H1 (cell line): ENCODE measurements around the gene MAPRE2. TPM values are rescaled to one million over a fixed set of nuclear protein-coding genes. Genes with fewer than 3 reads are reported as not detected.

Experiments used
- ASH2L ChIP-seq: fragments of 200-600, 300-600 bp; sonication (generic); IDR thresholded peaks from one replicate; pipeline ENCODE4 v1.7.1; 2017; ENCODE audit warnings: low read length
- CHD7 ChIP-seq: fragments of 300-600 bp; sonication (generic); IDR thresholded peaks from 2 replicates; pipeline ENCODE4 v1.7.1; 2012; ENCODE audit warnings: low read length, moderate library complexity, mild to moderate bottlenecking, inconsistent platforms; ENCODE audit not compliant: insufficient replicate concordance
- CTCF ChIP-seq, 3 experiments: IDR thresholded peaks; 1 replicate in 2 of 3; 2 replicates in 1 of 3; pipeline versions ENCODE4 v1.5.1 to v1.6.1; 2011; ENCODE audit warnings: low read length in 3 of 3, mild to moderate bottlenecking in 3 of 3, inconsistent platforms in 2 of 3, low read depth in 1 of 3, moderate library complexity in 1 of 3; ENCODE audit not compliant: insufficient read depth in 1 of 3; ENCODE audit errors: control extremely low read depth in 1 of 3
- KDM5A ChIP-seq: fragments of 200-600 bp; IDR thresholded peaks from 2 replicates; pipeline ENCODE4 v1.7.1; 2012; ENCODE audit warnings: mild to moderate bottlenecking, low read length, inconsistent platforms, mixed read lengths
- NANOG ChIP-seq: IDR thresholded peaks from 2 replicates; pipeline ENCODE4 v1.6.1; 2011; ENCODE audit warnings: low read length, low read depth, mild to moderate bottlenecking, inconsistent platforms; ENCODE audit not compliant: insufficient read depth, poor library complexity, severe bottlenecking
- RFX5 ChIP-seq: IDR thresholded peaks from 2 replicates; pipeline ENCODE4 v1.6.1; 2011; ENCODE audit warnings: low read depth, low read length, improper control_type of control experiment, borderline replicate concordance
- SUZ12 ChIP-seq: fragments of 200-600 bp; sonication (generic); IDR thresholded peaks from 2 replicates; pipeline ENCODE4 v1.6.1; 2012; ENCODE audit warnings: mild to moderate bottlenecking, inconsistent platforms, low read length, moderate library complexity, mixed read lengths
- YY1 ChIP-seq: IDR thresholded peaks from 2 replicates; pipeline ENCODE4 v1.6.1; 2011; ENCODE audit warnings: low read depth, mild to moderate bottlenecking, low read length
- polyA plus RNA-seq, 7 experiments: library from polyadenylated mRNA; depleted of rRNA in 3 of 7; stranded (reverse) in 5 of 7; unstranded in 2 of 7; fragments of >200 nt in 5 of 7; fragments of 200-250 nt in 2 of 7; gene quantifications; 1 replicate in 5 of 7; 2 replicates in 1 of 7; 4 replicates in 1 of 7; pipeline versions ENCODE4 v1.2.1 to v1.2.3, GENCODE V29; 2011 to 2013; ENCODE audit warnings: missing spikeins in 2 of 7, mixed read lengths in 2 of 7
- total RNA-seq: library from RNA; stranded (reverse); fragmentation: NEBNext Ultra II Directional; extraction: Animal tissue kit (Norgen Biotek cat#: 25700); gene quantifications from 2 replicates; pipeline ENCODE4 v1.2.1, GENCODE V29; 2021

The MAPRE2 gene
- total and polyA plus RNA-seq, 2 of the 8 experiments (the other 6 are each of a cell fraction or from before 2014, with no cell fraction given): 32.6 to 33.1 TPM

GRCh38 chr18:35172451-35173035 lies 131.3 kb downstream of the MAPRE2 start (continued):
- TF ChIP-seq CHD7 (no peak), KDM5A (no peak), ASH2L (no peak), RFX5 (no peak), NANOG (no peak), CTCF (IDR thresholded peaks at IDR 0.05; ENCODE audit: control extremely low read depth in 1 of 3, insufficient read depth in 1 of 3, low read depth in 1 of 3, low read length in 3 of 3) (no peak), YY1 (no peak), SUZ12 (no peak)
